GM21576 (cell line): ENCODE measurements around the gene NCOR1.
"Not testable (repeated sequence)": the region's sequence is repeated elsewhere in the genome, so short reads cannot be mapped to it uniquely, and the experiment has no call there.

Experiments used
- ATAC-seq: cut with Tn5 transposase; IDR thresholded peaks from one replicate; pipeline ENCODE4 v1.9.1; 2021; ENCODE audit warnings: mild to moderate bottlenecking, moderate library complexity; ENCODE audit not compliant: unreplicated experiment

The NCOR1 gene

DNA sequence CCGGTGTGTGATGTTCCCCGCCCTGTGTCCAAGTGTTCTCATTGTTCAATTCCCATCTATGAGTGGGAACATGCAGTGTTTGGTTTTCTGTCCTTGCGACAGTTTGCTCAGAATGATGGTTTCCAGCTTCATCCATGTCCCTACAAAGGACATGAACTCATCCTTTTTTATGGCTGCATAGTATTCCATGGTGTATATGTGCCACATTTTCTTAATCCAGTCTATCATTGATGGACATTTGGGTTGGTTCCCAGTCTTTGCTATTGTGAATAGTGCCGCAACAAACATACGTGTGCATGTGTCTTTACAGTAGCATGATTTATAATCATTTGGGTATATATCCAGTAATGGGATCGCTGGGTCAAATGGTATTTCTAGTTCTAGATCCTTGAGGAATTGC, 63.0 kb downstream of the NCOR1 start:
- not testable (repeated sequence) for ATAC-seq

DNA sequence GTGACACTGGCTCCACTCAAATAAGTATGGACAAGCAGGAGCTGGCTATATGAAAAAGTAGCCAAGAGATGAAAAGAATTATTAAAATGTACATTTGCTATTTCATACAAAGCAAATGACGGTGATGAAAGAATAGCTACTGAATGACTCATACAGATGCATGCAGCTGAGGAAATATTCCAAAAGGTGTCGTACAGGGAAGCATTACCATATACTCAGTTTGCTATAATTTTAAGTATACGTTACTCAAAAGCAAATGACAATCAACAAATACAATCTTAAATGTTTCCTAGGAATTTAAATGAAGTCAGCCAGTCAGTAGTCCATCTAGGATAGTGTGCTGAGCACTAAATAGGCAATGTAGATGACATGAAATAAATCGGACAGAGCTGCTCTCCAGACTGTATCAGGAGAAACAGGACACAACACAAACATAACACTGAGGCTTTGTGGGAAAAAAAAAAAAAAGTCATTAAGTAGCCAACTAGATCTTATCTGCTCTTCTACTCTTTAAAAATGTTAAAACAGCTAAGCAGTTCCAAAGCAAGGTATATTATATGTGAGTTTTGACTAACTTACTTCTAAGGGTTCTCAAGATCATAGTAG, 65.0 kb downstream of the NCOR1 start:
- no peak for ATAC-seq

GRCh38 chr17:16148596-16148995, 66.7 kb downstream of the NCOR1 start:
- no peak for ATAC-seq

DNA sequence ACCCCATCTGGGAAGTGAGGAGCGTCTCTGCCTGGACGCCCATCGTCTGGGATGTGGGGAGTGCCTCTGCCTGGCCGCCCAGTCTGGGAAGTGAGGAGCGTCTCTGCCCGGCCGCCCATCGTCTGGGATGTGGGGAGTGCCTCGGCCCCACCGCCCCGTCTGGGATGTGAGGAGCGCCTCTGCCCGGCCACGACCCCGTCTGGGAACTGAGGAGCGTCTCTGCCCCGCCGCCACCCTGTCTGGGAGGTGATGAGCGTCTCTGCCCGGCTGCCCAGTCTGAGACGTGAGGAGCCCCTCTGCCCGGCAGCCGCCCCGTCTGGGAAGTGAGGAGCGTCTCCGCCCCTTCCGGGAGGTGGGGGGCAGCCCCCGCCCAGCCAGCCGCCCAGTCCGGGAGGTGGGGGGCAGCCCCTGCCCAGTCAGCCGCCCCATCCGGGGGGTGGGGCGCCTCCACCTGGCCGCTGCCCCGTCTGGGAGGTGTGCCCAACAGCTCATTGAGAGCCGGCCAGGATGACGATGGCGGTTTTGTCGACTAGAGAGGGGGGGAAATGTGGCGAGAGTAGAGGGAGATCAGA, 69.9 kb downstream of the NCOR1 start:
- not testable (repeated sequence) for ATAC-seq

GRCh38 chr17:16141685-16142084, 73.6 kb downstream of the NCOR1 start:
- ATAC-seq, result no peak

DNA sequence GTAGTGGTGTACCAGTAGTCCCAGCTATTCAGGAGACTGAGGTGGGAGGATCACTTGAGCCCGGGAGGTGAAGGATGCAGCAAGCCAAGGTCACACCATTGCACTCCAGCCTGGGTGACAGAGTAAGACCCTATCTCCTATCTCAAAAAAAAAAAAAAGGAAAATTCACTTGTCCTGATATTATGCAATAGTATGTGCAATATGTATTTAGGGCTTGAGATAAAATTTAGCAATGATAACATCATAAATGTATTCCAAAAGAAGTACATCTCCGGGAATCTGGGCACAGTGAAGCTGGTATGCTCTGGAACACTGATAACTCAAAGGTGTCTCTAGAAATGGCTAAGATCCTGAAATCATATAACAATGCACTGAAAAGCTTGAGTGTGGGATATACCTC, 74.5 kb downstream of the NCOR1 start:
- no peak for ATAC-seq

DNA sequence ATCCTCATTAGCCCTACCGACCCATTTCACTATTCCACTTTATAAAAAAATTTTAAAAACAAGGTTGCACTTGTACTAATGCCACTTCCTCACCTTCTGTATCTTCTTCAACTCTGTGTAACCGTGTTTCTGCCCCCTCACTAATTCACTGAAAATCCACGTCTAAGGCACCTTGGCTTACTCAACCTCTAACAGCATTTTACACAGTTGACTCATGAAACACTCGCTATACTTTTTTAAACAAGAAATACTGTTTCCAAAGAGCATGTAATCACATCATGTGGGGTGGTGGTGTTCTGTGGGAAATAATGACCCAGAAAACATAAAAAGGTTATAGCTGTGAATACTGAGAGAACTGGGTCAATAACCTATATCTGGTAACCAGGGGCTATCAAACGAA, 79.9 kb downstream of the NCOR1 start:
- no peak for ATAC-seq

- no peak for ATAC-seq
These were observed 83.7 kb downstream of the NCOR1 start for GRCh38 chr17:16131593-16131992.

- ATAC-seq, result no peak
These were observed 85.7 kb downstream of the NCOR1 start for GRCh38 chr17:16129441-16130205.

- ATAC-seq, result no peak
These were observed 91.8 kb downstream of the NCOR1 start for GRCh38 chr17:16123531-16123930.

DNA sequence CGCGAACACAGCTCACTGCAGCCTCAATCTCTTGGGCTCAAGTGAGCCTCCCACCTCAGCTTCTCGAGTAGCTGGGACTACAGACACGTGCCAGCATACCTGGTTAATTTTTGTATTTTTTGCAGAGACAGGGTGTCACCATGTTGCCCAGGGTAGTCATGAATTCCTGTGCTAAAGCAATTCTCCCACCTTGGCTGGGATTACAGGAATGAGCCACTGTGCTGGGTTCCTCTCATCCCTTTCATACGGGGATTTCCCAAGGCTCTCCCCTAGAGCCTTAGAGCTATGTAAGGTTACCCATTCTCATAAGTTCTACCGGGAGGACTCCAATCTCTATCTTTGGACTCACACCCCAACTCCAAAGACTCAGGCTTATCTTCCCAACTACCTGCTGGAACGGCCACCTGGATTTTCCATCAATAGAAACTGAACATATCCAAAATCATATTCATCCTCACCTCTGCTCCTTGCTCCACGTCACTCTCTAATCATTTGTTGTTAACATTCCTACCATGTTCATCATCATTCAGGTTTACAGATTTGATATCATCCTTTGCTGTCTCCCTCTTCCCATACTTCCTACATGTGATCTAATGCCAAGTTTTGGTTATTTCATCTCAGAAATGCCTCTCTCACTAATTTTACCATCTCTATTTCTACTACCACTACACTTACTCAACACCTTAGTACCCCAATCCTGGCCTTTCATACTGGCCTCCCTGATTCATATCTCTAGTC, 92.5 kb downstream of the NCOR1 start:
- ATAC-seq, result no peak

- ATAC-seq, result no peak
These were observed 93.4 kb downstream of the NCOR1 start for GRCh38 chr17:16121915-16122314.

DNA sequence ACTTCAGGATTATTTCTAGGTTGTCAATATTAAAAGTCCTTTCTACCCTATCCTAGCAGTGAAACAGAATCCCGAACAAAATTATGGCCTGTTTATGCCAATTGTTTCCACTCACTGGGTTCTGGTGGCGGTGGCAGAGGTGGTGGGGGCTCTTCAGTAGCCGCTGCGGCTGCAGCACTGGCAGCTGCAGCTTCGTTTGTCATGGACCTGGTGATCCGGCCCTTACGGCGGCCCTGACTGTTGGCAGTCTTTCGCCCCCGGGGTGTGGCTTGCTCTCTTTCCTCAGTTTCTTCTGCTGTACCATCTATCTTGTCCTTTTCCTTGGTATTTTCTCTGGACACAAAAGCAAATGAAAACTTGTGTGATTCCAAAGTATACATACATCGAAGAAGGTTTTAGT, 94.4 kb downstream of the NCOR1 start:
- ATAC-seq, result no peak

DNA sequence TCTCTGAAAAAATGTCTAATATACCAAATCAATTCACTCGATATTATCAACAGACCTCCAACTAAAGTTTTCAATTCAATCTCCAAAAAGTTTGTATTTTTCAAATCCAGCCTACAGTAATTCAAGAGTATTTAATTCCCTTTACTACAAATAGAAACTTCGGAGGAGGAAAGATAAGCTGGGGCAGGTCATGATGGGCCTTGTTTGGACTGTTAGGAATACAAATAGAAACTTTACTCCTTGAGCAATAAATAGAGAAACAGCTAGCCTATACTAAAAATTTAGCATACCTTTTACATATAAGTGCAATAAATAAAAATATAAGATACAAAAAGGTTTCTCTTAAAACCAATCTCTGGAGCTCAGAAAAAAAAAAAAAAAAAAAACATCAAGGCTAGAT, 98.2 kb downstream of the NCOR1 start:
- ATAC-seq, result no peak

- not testable (repeated sequence) for ATAC-seq
These were observed 100.1 kb downstream of the NCOR1 start for GRCh38 chr17:16115077-16115698.

DNA sequence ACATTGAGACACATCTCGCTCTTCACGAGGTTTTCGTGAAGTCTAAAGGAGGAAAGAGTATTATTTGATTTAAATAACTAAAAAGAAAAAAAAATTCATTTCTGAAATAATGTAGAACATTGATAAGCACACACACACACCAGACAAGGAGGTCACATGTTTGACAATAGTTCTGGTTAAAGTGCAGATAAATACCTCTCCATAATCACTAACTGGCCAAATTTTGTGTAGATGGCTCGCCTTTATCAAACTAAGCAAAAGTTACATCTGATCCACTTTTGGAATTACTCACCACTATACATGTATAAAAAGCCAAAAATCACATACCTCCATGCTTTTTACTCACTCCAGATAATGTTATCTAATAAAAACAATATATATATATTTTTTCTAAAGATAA, 106.5 kb downstream of the NCOR1 start:
- ATAC-seq, result no peak

- no peak for ATAC-seq
These were observed 106.9 kb downstream of the NCOR1 start for GRCh38 chr17:16108386-16108785.

GRCh38 chr17:16107165-16107770, 108.1 kb downstream of the NCOR1 start:
- ATAC-seq, result no peak

DNA sequence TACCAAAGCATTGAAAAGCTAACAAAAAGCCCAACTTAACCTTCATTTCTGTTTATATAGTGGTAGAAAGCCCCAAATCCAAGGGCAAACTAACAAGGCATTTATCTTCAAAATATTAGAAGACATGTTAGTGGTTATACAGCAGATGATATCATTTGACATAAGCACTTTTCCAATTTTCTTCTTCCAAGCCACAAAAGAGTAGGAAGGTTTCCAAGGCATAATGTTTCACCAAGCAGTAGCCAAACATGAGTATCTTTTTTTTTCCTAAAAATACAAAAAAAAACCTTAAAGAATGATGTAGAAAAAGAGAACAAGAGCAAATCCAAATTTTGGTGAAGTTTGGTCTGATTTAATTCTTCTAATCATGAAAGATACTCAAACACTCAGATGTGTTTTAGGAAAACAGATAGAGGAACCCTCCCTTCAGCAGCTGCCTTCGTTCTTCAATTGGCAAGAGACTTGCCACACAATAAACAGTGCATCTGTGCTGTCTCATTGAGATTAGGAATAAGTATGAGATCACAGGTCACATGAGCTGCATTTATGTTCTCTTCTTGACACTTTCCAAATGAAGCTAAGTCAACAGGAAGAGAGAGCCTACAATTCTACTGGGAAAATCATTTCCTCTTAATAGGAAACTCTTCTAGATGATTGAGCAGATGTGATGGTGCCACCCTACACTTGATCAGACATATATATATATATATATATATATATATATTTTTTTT, 109.0 kb downstream of the NCOR1 start:
- no peak for ATAC-seq

DNA sequence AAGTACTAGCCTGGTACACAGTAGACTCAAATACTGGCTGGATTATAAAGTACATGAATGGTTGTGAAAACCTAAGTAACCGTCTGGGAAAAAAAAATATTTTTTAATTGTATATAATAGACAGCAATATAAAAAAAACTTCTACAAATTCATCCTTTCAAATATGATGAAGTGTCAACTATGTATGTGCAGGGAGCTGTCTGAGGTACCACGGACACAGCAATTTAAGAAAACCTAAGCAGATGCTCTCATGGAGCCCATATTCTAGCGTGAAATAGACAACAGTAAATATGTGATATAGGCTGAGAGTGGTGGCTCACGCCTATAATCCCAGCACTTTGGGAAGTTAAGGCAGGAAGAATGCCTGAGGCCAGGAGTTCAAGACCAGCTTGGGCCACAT, 111.1 kb downstream of the NCOR1 start:
- no peak for ATAC-seq
